ENCODE results near the gene INS. TPM values are rescaled to one million over a fixed set of nuclear protein-coding genes. Genes with fewer than 3 reads are reported as not detected.

The INS gene
- total and polyA plus RNA-seq, 2 of the 4 experiments (the other 2 are of a cell fraction), result not detected

Small RNAs within 50 kb of the gene (microRNA-seq; reads per million reads assigned to microRNA genes)
- gene MIR4686 (ENCODE audit: insufficient read depth in 1 of 2, insufficient read length in 1 of 2, unreplicated experiment in 1 of 2) (0 reads per million in 2 experiments), gene MIR483 (ENCODE audit: insufficient read depth in 1 of 2, insufficient read length in 1 of 2, unreplicated experiment in 1 of 2) (12.1 to 238 reads per million in 2 experiments)

Small RNAs within 50 kb of the gene (small RNA-seq; reads per million reads assigned to genes)
- gene MIR4686, result 0 reads per million in 5 experiments
- 0 to 3.5 (median 0) reads per million in 5 experiments for gene MIR483

Other genes with a start within 250 kb of the INS start
- gene TNNT3, start 241.5 kb downstream of the INS start, total RNA-seq (2012; rRNA removed), result not detected in 2 replicates
- not detected in 2 replicates for gene TNNT3, start 241.5 kb downstream of the INS start, polyA plus RNA-seq (2012; rRNA removed)
- gene MRPL23, start 213.9 kb downstream of the INS start, total RNA-seq (2012; rRNA removed), result 114 and 133 TPM in 2 replicates
- 68.4 and 93.0 TPM in 2 replicates for gene MRPL23, start 213.9 kb downstream of the INS start, polyA plus RNA-seq (2012; rRNA removed)
- not detected in 2 replicates for gene H19, start 163.4 kb downstream of the INS start, total RNA-seq (2012; rRNA removed)
- gene H19, start 163.4 kb downstream of the INS start, polyA plus RNA-seq (2012; rRNA removed), result 0.23 and 0.41 TPM in 2 replicates
- gene IGF2, start 21.8 kb downstream of the INS start, total RNA-seq (2012; rRNA removed), result 2.3 and 5.0 TPM in 2 replicates
- 17.5 and 21.8 TPM in 2 replicates for gene IGF2, start 21.8 kb downstream of the INS start, polyA plus RNA-seq (2012; rRNA removed)
- gene TH, start 10.6 kb upstream of the INS start, total RNA-seq (2012; rRNA removed), result not detected in 2 replicates
- 0.06 and 0.10 TPM in 2 replicates for gene TH, start 10.6 kb upstream of the INS start, polyA plus RNA-seq (2012; rRNA removed)
- gene ASCL2, start 109.4 kb upstream of the INS start, total RNA-seq (2012; rRNA removed), result not detected in 2 replicates
- not detected in 2 replicates for gene ASCL2, start 109.4 kb upstream of the INS start, polyA plus RNA-seq (2012; rRNA removed)
- not detected in 2 replicates for gene C11orf21, start 140.7 kb upstream of the INS start, total RNA-seq (2012; rRNA removed)
- not detected in 2 replicates for gene C11orf21, start 140.7 kb upstream of the INS start, polyA plus RNA-seq (2012; rRNA removed)
- gene TSPAN32, start 140.8 kb upstream of the INS start, total RNA-seq (2012; rRNA removed), result not detected in 2 replicates
- 0.07 TPM in 1 of 2 replicates, not detected in the other for gene TSPAN32, start 140.8 kb upstream of the INS start, polyA plus RNA-seq (2012; rRNA removed)
- 119 and 159 TPM in 2 replicates for gene CD81, start 216.1 kb upstream of the INS start, total RNA-seq (2012; rRNA removed)
- 566 and 689 TPM in 2 replicates for gene CD81, start 216.1 kb upstream of the INS start, polyA plus RNA-seq (2012; rRNA removed)
- 40.0 and 45.3 TPM in 2 replicates for gene TSSC4, start 239.5 kb upstream of the INS start, total RNA-seq (2012; rRNA removed)
- 34.9 and 43.2 TPM in 2 replicates for gene TSSC4, start 239.5 kb upstream of the INS start, polyA plus RNA-seq (2012; rRNA removed)

Data from IMR-90 (cell line).